ENCODE data around the gene ECHS1.
A peak's percentile ranks its signal among the peaks of the same experiment; 100 is the strongest.
"Not testable (repeated sequence)": the region's sequence is repeated elsewhere in the genome, so short reads cannot be mapped to it uniquely, and the experiment has no call there.

The ECHS1 gene

DNA sequence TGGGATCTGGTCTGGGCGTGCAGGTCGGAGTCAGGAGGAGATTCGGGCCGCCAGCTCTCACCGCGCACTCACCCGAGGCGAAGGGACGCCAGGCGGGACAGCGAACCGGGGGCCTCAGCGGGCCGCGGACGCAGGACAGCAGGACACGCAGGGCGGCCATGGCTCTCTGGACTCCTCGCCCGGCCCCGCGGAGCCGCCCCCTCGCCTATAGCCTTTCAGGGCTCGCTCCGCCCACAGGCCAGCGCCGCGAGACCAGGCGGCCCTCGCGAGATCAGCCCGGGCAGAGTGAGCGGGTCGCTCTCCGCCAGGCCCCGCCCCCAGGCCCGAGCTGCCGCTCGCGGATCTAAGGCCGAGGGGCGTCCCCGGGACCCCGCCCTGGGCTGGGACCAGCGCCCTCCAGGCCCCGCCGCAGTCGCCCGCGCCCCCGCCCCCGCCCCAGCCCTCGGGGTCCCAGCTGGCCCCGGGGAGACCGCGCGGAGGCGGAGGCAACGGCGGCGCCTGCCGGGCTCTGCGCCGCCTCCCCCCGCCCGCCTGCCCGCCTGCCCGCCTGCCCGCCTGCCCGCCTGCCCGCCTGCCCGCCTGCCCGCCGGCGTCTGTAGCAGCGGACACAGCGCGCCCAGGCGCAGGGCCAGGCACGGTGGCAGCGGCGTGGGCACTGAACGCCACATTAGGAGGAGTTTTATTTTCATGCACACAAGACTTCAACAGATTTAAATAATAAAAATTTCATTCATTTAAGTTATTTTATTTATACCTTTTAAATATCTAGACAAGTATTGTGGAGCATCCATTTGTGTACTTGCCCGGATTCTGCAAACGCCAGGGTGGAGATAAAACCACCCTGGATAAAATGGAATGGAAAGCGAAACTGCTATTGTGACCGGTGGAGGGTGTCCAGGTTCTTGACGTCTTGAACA is at the start of gene ECHS1:
Gene ECHS1 (minus strand): TSS at position 181 of the 917 bp plus-strand sequence. CDS start 21 bp downstream, at position 160.
- peak; percentile 93 for DNase-seq

DNA sequence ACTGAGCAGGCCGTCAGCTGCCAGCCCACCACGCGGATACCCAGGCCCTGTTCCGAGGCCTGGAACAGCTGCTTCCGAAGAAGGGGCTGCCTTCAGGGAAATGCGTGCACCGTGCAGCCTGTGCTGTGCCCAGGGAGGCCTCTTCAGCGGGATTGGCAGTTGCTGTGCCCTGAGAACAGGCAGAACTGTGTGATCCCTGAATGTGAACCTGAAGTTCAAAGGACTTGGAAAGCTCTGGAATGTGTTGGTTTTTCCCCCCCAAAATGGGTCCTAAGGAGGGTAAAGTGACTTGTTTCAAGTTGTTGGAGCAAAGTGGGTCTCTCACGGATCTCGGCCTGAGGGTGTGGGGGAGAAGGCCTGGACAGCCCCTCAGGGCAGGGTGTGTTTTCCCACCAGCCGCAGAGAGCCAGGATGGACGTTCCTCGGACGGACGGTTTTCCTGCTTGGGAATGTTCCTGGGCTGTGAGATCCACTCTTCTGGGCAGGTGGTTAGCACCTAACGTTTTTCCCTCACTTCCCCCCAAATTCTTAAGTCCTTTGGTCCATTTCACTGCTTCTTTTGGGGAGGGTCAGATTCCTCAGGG is 49.2 kb upstream of the ECHS1 start:
- no peak for DNase-seq

DNA sequence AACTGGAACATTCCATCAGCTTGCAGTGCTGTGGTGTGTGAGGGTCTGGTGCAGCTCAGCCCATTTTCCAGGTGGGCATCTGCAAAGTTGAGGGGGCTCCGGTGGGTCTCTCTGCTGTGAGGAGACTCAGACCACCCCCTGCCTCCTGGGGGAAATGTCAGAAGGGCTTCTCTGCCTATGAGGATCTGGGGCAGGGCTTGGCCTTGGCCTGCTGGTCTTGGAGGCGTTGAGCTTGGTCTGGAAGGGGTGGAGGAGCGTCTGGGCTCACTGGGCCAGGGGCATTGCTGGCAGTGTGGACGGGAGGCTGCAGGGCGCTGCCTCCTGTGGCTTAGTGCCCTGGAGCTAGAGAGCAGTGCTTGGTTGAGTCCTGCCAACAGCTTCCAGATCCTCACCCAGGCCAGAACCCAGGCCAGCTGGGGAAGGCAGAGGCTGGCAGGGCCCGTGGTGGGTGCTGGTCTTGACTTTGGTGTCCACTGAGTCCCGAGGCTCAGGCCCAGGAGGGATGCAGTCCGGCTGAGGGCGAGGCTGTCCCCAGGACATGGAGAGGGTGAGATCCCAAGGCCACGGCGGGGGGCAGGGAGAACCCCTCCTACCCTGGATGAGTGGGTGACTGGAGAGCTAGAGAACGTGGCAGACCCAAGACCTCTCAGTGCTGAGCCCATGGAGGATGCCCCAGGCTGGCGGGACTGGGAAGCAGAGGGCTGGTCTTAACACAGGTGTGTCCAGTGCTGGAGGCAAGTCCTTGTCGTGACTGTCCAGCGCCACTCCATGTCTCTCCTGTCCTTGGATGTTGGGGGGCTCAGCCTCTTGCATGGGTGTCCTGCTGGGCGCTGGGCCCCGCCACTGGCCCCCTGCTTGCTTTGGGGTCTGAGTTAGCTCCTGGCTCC is 48.4 kb upstream of the ECHS1 start:
- no peak for DNase-seq

DNA sequence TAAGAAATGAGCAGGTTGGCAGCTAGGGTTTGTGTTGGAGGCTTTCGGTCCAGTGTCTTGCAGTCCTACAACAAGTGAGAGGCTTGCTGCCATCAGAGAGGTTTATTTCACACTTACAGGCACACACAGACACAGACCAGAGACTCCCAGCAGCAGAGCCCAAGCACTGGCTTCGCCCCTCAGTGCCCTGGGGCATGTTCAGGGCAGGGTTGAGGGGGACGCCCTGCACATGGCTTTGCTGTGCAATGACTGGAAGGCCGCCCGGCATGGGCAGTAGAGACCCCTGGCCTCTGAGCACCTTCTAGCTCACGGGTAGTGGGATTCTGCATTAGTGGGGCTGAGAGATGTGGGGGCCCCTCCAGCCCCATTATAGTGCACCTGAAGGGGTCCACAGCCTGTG is 47.4 kb upstream of the ECHS1 start:
- DNase-seq, result no peak

DNA sequence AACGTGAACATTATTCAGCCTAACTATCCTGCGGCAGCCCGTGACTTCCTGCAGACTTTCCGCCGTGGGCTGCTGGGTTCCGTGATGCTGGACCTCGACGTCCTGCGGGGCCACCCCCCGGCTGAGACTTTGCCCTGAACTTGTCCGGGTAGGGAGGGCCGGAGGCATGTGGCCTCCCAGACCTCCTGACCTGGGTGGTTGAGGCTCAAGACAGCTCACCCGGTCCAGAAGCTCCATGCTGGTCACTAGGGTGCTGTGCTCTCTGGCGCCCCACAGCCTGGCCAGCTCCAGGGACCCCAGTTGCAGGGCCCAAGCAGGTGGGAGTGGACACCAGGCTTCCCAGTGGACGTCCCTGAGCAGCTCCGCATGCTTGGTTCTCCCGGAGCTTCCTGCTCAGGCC is 46.9 kb upstream of the ECHS1 start:
- DNase-seq, result no peak

DNA sequence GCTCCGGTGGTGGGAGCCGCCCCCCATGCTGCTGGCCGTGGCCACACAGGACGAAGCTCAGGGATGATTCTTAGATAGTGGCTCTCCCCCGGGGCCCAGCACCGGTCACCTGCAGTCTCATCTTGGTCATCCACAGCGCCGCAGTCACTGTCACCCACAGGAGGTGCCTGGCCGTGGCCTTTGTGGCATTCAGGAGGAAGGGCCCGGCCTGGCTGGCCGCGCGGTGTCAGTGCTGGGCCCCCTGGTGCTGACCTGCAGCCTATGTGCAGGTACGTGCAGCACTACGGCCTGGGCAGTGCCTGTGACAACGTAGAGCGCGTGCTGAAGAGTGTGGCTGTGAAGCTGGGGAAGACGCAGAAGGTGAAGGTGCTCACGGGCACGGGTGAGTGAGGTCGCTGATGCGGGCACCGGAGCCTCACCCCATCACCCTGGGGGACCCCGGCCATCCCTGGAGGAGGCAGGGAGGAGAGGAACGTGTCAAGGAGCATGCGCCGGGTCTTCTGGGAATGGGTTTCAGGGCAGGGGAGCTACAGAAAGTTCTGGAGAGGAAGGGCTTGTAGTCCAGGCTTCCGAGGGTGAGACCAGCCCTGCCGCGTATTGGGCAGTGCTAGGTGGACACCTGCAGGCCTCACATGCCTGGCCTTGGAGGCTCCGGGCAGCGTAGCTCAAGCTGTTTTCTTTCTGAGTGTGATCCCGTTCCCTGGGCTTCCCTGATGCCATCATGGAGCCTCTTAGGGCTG is 46.2 kb upstream of the ECHS1 start:
- no peak for DNase-seq

DNA sequence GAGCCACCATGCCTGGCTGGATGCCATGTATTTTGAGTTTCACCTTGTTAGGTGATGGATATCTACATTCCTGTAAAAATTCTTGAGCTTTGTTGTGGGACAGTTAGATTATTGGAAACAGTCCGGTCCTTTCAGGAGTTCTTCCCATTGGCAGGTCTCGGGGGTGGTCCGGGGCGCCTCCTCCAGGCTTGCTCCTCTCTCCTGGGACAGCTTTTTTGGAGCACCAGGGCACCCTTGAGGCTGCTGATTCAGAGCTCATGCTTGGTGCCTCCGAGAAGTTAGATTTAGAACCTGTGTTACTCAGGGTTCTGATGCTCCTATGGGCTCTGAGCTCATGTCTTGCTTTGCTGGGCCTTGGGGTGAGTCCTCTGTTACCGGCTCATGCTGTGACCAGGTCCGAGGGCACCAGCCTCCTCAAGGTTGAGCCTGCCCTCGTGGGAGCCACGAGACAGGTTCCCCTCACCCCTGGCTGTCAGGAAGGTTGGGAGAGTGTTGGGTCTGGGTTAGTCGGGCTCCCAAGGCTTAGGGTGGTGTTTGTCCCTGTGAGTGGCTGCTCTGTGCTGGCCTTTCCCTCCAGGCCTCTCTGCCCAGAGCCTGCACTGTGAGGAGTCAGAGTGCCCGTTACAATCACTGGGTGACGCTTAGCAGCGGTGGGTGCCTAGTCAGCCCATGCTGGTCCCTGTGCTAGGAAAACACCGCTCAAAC is 45.3 kb upstream of the ECHS1 start:
- no peak for DNase-seq

DNA sequence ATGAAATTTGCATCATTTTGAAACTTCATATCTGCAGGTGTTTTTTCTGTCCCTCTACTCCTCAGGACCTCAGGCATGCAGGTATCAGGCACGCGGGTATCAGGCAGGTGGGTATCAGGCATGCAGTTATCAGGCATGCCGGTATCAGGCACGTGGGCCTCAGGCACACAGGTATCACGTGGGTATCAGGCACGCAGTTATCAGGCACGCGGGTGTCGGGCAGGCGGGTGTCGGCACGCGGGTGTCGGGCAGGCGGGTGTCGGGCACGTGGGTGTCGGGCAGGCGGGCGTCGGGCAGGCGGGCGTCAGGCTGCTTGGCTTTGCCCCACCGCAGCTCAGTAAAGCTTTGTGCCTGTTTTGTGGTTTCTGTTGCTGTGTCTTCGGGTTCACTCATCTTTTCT is 42.6 kb upstream of the ECHS1 start:
- no peak for DNase-seq

DNA sequence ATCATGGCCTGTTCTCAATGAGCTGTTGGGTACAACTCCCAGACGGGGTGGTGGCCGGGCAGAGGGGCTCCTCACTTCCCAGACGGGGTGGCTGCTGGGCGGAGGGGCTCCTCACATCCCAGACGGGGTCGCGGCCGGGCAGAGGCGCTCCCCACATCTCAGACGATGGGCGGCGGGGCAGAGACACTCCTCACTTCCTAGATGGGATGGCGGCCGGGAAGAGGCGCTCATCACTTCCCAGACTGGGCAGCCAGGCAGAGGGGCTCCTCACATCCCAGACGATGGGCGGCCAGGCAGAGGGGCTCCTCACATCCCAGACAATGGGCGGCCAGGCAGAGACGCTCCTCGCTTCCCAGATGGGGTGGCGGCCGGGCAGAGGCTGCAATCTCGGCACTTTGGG is 41.2 kb upstream of the ECHS1 start:
- not testable (repeated sequence) for DNase-seq

DNA sequence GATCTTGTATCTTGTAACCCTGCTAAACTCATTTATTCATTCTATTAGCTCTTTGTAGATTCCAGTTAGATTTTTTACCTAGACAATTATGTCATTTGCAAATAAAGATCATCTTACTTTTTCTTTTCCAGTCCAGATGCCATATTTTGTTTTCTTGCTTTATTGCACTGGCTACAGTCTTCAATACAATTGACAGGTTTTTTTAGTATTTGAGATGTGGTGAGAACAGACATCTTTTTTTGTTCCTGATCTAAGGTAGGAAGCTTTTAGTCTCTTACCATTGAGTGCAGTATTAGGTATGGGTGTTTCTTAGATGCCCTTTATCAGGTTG is 39.2 kb upstream of the ECHS1 start:
- no peak for DNase-seq

DNA sequence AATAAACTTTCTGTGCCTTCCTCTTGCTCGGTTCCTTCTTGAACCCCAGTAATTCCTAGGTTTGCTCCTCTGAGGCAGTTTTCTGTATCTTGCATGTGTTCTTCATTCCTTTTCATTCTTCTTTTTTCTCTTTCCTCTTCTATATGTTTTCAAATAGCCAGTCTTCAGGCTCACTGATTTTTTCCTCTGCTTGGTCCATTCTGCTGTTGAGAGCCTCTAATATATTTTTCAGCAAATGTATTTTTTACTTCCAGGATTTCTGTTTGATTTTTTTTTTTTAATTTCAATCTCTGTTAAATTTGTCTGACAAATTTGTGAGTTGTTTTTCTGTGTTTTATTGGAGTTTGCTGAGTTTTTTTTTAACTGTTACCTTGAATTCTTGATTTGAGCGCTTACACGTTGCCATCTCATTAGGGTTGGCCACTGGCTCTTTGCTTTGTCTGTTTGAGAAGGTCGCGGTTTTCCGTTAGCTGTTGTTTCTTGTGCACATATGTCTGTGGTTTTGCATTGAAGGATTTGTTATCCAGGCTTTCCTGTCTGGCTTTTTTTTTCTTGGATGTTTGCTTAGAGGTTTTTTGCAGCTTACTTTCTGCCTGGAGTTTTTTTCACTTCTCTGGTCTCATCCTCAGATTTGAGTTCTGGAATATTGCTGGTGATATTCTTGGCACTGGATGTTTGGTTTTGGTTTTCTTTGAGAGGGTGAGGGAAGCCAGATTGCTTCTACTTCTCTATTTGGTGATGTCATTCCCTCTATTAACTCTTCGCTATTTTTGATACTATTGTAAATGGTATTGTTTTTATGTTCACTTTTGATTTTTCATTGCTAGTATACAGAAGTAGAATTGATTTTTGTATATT is 38.6 kb upstream of the ECHS1 start:
- no peak for DNase-seq

DNA sequence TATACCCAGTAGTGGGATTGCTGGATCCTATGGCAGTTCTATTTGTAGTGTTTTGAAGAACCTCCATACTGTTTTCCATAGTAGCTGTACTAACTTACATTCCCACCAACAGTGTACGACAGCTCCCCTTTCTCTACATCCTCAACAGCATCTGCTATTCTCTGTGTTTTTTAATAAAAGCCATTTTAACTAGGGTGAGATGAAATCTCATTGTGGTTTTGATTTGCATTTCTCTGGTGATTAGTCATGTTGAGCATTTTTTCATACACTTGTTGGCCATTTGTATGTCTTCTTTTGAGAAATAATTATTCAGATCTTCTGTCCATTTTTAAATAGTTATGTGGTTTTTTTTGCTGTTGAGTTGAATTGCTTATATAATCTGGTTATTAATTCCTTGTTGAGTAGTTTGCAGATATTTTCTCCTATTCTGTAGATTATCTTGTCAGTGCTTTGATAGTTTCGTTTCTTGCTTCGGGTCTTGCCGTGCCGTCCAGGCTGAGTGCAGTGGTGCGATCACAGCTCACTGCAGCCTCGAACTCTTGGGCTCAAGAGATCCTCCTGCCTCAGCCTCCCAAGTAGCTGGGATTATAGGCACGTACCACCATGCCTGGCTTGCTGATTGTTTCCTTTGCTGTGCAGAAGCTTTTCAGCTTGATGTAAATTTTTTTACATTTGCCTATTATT is 32.8 kb upstream of the ECHS1 start:
- no peak for DNase-seq

DNA sequence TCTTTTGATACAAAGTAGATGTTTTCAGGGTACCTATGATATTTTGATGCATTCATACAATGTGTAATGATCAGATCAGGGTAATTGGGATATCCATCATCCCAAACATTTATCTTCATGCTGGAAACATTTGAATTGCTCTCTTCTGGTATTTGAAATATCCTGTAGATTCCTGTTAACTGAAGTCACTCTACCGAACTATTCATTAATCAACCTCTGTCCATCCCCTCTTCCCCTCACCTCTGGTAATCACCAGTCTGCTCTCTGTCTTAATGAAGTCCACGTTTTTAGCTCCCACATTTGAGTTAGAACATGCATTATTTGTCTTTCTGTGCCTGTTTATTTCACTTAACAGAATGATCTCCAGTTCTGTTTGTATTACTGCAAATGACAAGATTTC is 32.1 kb upstream of the ECHS1 start:
- no peak for DNase-seq

DNA sequence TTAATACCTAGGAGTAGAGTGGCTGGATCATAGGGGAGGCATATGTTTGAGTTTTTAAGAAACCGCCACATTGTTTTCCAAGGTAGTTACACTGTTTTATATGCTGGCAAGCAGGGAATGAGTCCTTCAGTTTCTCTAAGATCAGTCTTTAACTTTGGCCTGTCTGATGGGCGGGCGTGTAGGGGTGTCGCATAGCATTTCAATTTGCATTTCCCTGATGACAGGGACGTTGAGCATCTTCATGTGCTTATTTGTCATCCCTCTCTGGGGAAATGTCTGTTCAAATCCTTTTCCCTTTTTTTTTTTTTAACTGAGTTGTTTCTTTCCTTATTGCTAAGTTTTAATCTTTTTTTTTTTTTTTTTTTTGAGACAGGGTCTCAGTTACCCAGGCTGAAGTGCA is 30.6 kb upstream of the ECHS1 start:
- no peak for DNase-seq

DNA sequence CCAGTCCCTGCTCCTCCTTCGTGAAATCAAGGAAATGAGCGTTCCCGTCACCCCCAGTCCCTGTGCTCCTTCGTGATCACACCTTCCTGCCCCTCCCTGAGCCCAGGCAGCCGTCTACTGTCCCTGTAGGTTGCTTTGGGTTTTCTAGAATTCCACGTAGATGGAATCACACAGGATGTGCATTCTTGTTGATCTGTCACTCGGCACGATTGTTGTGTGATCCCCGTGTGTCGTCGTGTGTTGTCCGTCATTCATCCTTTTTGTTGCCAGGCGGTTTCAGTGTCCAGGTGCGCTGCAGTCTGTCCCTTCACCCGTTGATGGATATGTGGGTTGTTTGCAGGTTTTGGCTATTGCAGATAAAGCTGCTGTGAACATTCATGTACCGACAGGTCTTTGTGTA is 30.2 kb upstream of the ECHS1 start:
- DNase-seq, result no peak

DNA sequence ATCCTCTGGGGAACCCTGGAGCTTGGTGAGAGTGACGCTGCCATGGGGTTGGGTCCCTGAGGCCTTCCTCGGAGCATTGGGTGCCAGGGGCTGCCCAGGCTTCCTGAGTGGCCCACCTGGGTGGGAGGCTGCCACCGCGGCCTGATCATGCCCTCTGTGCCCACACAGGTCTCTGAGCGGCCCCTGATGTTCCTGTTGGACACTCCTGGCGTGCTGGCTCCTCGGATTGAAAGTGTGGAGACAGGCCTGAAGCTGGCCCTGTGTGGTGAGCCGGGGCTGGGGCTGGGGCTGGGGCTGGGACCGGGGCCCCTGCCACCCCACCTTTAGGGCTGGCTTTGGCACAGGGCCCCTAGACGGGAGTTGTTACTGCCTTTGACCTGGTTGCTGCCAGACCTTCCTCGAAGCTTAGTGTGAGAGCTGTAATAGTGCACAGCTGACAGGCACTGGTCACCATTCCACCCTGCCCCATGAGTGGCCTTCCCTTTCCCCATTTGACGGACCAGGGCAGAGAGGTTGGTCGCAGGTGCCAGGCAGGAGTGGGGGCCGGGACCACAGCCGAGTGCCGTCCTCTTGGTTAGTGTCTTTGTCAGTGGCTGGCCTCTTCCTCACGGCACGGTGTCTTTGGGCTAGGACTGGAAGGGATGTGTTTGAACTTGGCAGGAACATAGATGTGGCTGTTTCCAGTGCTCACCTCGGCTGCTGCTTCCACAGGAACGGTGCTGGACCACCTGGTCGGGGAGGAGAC is 29.0 kb upstream of the ECHS1 start:
- DNase-seq, result no peak

DNA sequence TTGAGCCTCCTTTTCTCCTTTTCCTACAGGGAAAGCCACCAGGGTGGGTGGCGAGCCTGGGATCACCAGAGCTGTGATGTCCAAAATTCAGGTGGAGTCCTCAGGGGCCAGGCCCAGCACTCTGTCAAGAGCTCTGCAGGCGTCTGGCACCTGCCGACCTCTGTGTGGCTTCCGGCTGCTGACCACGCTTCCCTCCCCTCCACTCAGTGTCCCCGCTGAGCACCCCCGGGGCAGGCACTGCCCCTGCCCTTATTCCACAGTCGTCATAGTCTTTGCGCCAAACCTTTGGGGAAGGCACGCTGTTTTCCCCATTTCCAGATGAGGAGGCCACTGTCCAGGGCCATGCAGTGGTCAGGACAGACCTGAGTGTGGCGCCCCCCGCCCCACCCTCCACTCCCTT is 28.3 kb upstream of the ECHS1 start:
- DNase-seq, result no peak

DNA sequence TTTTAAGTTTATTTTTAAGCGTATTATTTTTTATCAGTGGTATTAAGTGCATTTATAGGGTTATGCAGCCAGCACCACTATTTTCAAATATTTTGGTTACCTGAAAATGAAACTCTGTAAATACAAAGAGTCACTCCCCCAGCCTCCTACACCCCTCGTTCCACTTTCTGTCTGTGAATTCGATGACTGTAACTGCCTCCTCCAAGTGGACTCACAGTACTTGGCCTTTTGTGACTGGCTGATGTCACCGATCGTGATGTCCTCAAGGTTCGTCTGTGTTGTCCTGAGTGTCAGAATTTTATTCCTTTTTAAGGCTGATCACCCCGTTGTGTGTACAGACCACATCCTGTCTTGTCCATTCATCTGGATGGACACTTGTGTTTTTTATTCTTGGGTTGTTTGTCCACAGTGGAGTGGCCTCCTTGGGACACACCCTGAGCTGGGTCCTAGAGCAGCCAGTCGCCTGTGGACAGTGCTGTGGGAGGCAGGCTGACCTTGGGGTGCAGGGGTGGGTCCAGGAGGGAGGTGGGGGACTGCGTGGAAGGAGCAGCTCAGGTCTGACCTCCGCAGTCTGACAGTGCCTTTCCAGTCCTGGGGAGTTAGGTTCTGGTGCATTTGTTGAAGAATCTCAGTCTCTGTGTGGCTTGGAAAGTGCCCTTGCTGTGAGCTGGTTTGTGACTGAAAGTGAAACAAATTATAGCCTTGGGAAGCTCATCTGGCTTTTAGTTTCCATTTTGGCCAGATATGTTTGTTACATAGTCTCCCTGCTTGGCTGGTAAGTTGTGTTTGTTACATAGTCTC is 27.7 kb upstream of the ECHS1 start:
- no peak for DNase-seq

DNA sequence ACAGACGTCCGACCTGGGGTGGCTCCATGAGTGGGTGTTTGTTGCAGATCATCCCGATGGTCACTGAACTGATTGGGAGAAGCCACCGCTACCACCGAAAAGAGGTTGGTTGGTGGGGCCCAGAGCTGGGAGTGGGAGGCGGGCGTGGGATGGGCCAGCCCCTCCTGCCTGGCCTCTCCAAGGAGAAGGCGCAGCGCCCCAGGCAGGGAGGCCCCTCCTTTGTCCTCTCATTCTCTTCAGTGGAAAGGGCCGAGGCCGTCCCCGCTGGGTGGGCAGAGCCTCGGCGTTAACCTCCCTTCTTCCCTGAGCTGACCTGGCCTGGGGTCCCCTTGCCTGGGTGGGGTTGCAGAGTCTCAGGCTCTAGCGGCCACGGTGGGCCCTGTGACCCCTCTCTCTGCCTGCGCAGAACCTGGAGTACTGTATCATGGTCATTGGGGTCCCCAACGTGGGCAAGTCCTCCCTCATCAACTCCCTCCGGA is 26.0 kb upstream of the ECHS1 start:
- DNase-seq, result no peak

All from NCI-H69 (cell line).